ENCODE measurements around the gene HES3. TPM values are rescaled to one million over a fixed set of nuclear protein-coding genes. Genes with fewer than 3 reads are reported as not detected.

HES3 gene
- total and polyA plus RNA-seq, 2 of the 4 experiments (the other 2 are of a cell fraction): not detected

DNA sequence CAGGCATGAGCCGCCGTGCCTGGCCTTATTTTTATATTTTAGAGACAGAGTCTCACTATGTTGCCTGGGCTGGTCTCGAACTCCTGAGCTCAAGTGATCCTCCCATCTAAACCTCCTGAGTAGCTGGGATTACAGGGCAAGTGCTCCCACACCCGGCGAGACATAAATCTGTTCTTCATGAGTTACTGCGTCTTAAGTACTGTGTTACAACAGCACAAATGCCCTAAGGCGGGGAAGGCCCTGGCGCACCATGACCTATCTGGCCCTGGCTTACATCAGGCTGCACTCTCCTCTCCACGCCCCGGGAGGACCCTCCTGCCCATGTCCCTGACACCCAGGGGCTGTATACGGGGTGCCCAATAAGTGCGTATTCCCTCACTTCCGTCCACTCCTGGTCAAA lies 12.7 kb downstream of the HES3 start:
- no peak overlapping the region for H3K4ac ChIP-seq (ENCODE audit: low read depth, low read length)
- H4K5ac ChIP-seq (ENCODE audit: low read depth, low read length): no peak overlapping the region
- no peak for DNase-seq
- ATAC-seq (ENCODE audit: low read depth): no peak
- H3K56ac ChIP-seq (ENCODE audit: extremely low read depth, insufficient read depth, low read length): no peak overlapping the region
- no peak overlapping the region for H3K9ac ChIP-seq (ENCODE audit: low read depth, low read length)
- no peak overlapping the region for H4K91ac ChIP-seq (ENCODE audit: insufficient read depth, low read depth, low read length)
- dilution Hi-C loops (cut with HindIII; ENCODE audit: low sequenced_read_pairs, unreplicated experiment): no loop called here
- H2AK9ac ChIP-seq (replicated peaks; ENCODE audit: low read depth, low read length, poor library complexity): no peak overlapping the region
- 94% methylated on average over 9 of the region's 13 CpGs; no CpG with 5 or more reads in 1 of the 2 experiments for WGBS, 2 experiments (ENCODE audit: extremely low coverage in 2 of 2, insufficient read length in 1 of 2)
- H3K4me2 ChIP-seq (ENCODE audit: low read depth, low read length): no peak overlapping the region
- no peak overlapping the region for H3K27ac ChIP-seq (ENCODE audit: insufficient read depth, low read length)
- POLR2A ChIA-PET (ENCODE audit: unreplicated experiment): no interaction called here
- H2AK5ac ChIP-seq (ENCODE audit: low read depth, low read length): no peak overlapping the region; the same call in 1 of the 2 replicates
- H3K27me3 ChIP-seq (ENCODE audit: control insufficient read depth, insufficient read depth, low read length): no peaks in the 10 kb centered on the region; the same call in 1 of the 2 replicates
- peaks cover 4% of the 10 kb centered on the region for H4K20me1 ChIP-seq (ENCODE audit: insufficient read depth, low read length)
- no peaks in the 10 kb centered on the region for H3K79me1 ChIP-seq (ENCODE audit: low read depth in 1 of 2, low read length in 2 of 2)
- H3K23ac ChIP-seq (ENCODE audit: low read depth, low read length): no peak overlapping the region
- H3K18ac ChIP-seq (ENCODE audit: low read depth, low read length): no peak overlapping the region
- BruUV-seq (replicated peaks): no TSS peak
- H2BK15ac ChIP-seq (ENCODE audit: low read depth, low read length): no peak overlapping the region
- no peaks in the 10 kb centered on the region for H3K9me3 ChIP-seq (ENCODE audit: control insufficient read depth, insufficient read depth, low read length)
- H3K14ac ChIP-seq (replicated peaks; ENCODE audit: low read depth, low read length): no peak overlapping the region
- intact Hi-C loops (cut with micrococcal nuclease): no loop called here
- no peak overlapping the region for H3K4me3 ChIP-seq (ENCODE audit: insufficient read depth, low read depth, low read length)
- H2BK20ac ChIP-seq (ENCODE audit: low read depth, low read length): no peak overlapping the region
- H2BK5ac ChIP-seq (ENCODE audit: low read depth, low read length, poor library complexity, severe bottlenecking): no peak overlapping the region
- no peaks in the 10 kb centered on the region for H3K36me3 ChIP-seq (ENCODE audit: control insufficient read depth, insufficient read depth, low read length)
- H3K9me1 ChIP-seq (ENCODE audit: insufficient read depth, low read length): no peaks in the 10 kb centered on the region
- no peak for TF ChIP-seq RAD21 (IDR thresholded peaks at IDR 0.05; ENCODE audit: low read length)
- no peak for TF ChIP-seq POLR2A (IDR thresholded peaks at IDR 0.05; ENCODE audit: low read depth, low read length)
- no peak for TF ChIP-seq BHLHE40 (IDR thresholded peaks at IDR 0.05; ENCODE audit: low read depth, low read length)
- no peak for TF ChIP-seq CEBPB (IDR thresholded peaks at IDR 0.05; ENCODE audit: low read depth, low read length)
- TF ChIP-seq CTCF (conservative IDR thresholded peaks at IDR 0.05; ENCODE audit: low read depth, low read length): no peak
- no peak for TF ChIP-seq ELK1 (IDR thresholded peaks at IDR 0.05; ENCODE audit: borderline replicate concordance, low read depth, low read length)
- TF ChIP-seq, protein P1, sequence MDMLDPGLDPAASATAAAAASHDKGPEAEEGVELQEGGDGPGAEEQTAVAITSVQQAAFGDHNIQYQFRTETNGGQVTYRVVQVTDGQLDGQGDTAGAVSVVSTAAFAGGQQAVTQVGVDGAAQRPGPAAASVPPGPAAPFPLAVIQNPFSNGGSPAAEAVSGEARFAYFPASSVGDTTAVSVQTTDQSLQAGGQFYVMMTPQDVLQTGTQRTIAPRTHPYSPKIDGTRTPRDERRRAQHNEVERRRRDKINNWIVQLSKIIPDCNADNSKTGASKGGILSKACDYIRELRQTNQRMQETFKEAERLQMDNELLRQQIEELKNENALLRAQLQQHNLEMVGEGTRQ (IDR thresholded peaks at IDR 0.05; ENCODE audit: low read depth, low read length): no peak
- TF ChIP-seq CHD1 (IDR thresholded peaks at IDR 0.05; ENCODE audit: low read depth, low read length): no peak
- TF ChIP-seq MAFK (IDR thresholded peaks at IDR 0.05; ENCODE audit: low read depth, low read length): no peak
- in situ Hi-C loops (cut with MboI; ENCODE audit: low sequenced_read_pairs): loop anchor here (10.0 kb wide), 1 partner anchor 148 kb away; no protein-coding TSS in a partner anchor
- H4K8ac ChIP-seq (ENCODE audit: low read depth in 2 of 2, low read length in 2 of 2): no peak overlapping the region
- H2AFZ ChIP-seq (replicated peaks; ENCODE audit: low read length, poor library complexity): no peak overlapping the region
- CTCF ChIA-PET: interaction anchor here (1.5 kb wide), 1 partner anchor 10 kb away, joined by 8 read pairs; no protein-coding TSS in a partner anchor
- peaks cover 2% of the 10 kb centered on the region; the same call in 1 of the 2 replicates for H3K4me1 ChIP-seq (ENCODE audit: control insufficient read depth, insufficient read depth, low read length)
- no peak overlapping the region for H2BK120ac ChIP-seq (ENCODE audit: low read depth, low read length)

Measured in IMR-90 (cell line).